SU-DHL-6 (cell line): Measurements from ENCODE around the gene RPS26.
A peak's percentile ranks its signal among the peaks of the same experiment; 100 is the strongest.

ENCODE experiments used
- H2AFZ ChIP-seq: fragments of 200-600 bp; sonication (generic); 2 replicates; pipeline ENCODE4 v1.6.1; 2014; ENCODE audit warnings: low read depth, mild to moderate bottlenecking, moderate library complexity, mixed read lengths, antibody characterized with exemption, low read length; ENCODE audit not compliant: severe bottlenecking
- H3F3A ChIP-seq: fragments of 200-600 bp; shearing (Covaris generic); 2 replicates; pipeline ENCODE4 v1.6.0; 2016; ENCODE audit warnings: antibody characterized with exemption, mild to moderate bottlenecking; ENCODE audit not compliant: insufficient read depth
- H3K27ac ChIP-seq: fragments of 200-600 bp; sonication (generic); 2 replicates; pipeline ENCODE4 v1.5.1; 2016; ENCODE audit warnings: low read depth, mild to moderate bottlenecking, low read length, moderate library complexity, mixed read lengths
- H3K27me3 ChIP-seq: fragments of 200-600 bp; sonication (generic), shearing (Covaris generic); 2 replicates; pipeline ENCODE4 v1.6.0; 2014; ENCODE audit warnings: mild to moderate bottlenecking, low read length
- H3K36me3 ChIP-seq: fragments of 200-600 bp; sonication (generic); 2 replicates; pipeline ENCODE4 v1.6.1; 2014; ENCODE audit warnings: mild to moderate bottlenecking, low read length, mixed read lengths
- H3K4me2 ChIP-seq: fragments of 300-600, 200-600 bp; shearing (Covaris generic), sonication (generic); 2 replicates; pipeline ENCODE4 v1.6.0; 2014; ENCODE audit warnings: low read length, low read depth, mild to moderate bottlenecking; ENCODE audit not compliant: poor library complexity, severe bottlenecking
- H3K4me3 ChIP-seq: fragments of 200-600 bp; sonication (generic); 2 replicates; pipeline ENCODE4 v1.5.1; 2014; ENCODE audit warnings: antibody characterized with exemption, low read length, mild to moderate bottlenecking, mixed read lengths; ENCODE audit not compliant: insufficient read depth, poor library complexity, severe bottlenecking
- H3K79me2 ChIP-seq: fragments of 200-600 bp; sonication (generic); 2 replicates; pipeline ENCODE4 v1.6.1; 2014; ENCODE audit warnings: mild to moderate bottlenecking, low read length, moderate library complexity; ENCODE audit not compliant: insufficient read depth
- H3K9ac ChIP-seq: fragments of 200-600 bp; sonication (generic); 2 replicates; pipeline ENCODE4 v1.7.0; 2014; ENCODE audit warnings: mild to moderate bottlenecking, low read length
- H3K9me2 ChIP-seq: fragments of 200-600 bp; sonication (generic); replicated peaks from 2 replicates; pipeline ENCODE4 v1.6.1; 2014; ENCODE audit warnings: low read length; ENCODE audit not compliant: insufficient read depth
- H3K9me3 ChIP-seq: fragments of 200-600 bp; sonication (generic); 2 replicates; pipeline ENCODE4 v1.6.1; 2014; ENCODE audit warnings: low read length, mixed read lengths; ENCODE audit not compliant: insufficient read depth
- H4K20me1 ChIP-seq: fragments of 200-600 bp; sonication (generic); 2 replicates; pipeline ENCODE4 v1.6.1; 2014; ENCODE audit warnings: low read depth, mild to moderate bottlenecking, antibody characterized with exemption, low read length, moderate library complexity, mixed read lengths
- EZH2phosphoT487 ChIP-seq: fragments of 200-600 bp; sonication (generic), shearing (Covaris generic); conservative IDR thresholded peaks from 2 replicates; pipeline ENCODE4 v1.6.1; 2018; ENCODE audit warnings: mild to moderate bottlenecking, antibody characterized with exemption, low read length, moderate library complexity, mixed read lengths
- TF ChIP-seq, protein P1 (sequence below): fragments of 200-600 bp; sonication (generic); IDR thresholded peaks from one replicate; pipeline ENCODE4 v1.5.1; 2017; ENCODE audit warnings: antibody characterized with exemption, mild to moderate bottlenecking, low read length, moderate library complexity; ENCODE audit not compliant: insufficient read depth, poor library complexity, severe bottlenecking

The RPS26 gene

DNA sequence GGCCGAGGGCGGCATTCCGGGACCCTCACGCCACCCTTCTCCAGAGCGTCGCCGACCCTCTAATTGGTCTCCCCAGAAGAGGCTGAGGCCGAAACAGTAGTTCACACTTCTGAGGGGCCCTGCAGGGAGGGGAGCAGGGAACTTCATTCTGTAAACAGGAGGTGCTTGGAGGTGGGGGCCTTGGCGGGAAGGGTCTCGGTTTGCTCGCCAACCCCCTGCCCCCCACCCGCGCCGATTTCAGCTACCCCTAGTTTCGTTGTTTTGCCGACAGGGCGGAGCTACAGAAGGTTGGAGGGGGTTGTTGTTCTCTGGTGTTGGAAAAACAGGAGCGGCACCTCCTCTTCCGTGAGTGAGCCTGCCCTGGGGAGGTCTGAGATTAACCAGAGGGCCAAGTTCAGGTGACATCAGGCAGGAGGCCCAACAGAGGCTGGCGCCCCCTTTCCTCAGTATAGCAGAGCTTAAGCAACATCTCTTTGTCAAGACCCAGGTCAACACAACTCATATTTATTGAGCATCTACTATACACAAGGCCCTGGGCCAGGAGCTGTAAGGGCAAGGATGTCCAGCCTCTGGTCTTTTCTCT lies 38.9 kb downstream of the RPS26 start:
- H3K4me3 ChIP-seq: no peak overlapping the region
- peak overlapping the region; percentile 95 for H2AFZ ChIP-seq
- no peaks in the 10 kb centered on the region for H3K27me3 ChIP-seq
- H4K20me1 ChIP-seq: no peaks in the 10 kb centered on the region
- H3F3A ChIP-seq: no peaks in the 10 kb centered on the region
- no peaks in the 10 kb centered on the region for H3K9me3 ChIP-seq
- H3K9ac ChIP-seq: peak overlapping the region; percentile 59
- H3K79me2 ChIP-seq: no peaks in the 10 kb centered on the region
- H3K36me3 ChIP-seq: no peaks in the 10 kb centered on the region
- H3K27ac ChIP-seq: no peak overlapping the region
- peak overlapping the region; percentile 95 for H3K4me2 ChIP-seq
- TF ChIP-seq, protein P1, sequence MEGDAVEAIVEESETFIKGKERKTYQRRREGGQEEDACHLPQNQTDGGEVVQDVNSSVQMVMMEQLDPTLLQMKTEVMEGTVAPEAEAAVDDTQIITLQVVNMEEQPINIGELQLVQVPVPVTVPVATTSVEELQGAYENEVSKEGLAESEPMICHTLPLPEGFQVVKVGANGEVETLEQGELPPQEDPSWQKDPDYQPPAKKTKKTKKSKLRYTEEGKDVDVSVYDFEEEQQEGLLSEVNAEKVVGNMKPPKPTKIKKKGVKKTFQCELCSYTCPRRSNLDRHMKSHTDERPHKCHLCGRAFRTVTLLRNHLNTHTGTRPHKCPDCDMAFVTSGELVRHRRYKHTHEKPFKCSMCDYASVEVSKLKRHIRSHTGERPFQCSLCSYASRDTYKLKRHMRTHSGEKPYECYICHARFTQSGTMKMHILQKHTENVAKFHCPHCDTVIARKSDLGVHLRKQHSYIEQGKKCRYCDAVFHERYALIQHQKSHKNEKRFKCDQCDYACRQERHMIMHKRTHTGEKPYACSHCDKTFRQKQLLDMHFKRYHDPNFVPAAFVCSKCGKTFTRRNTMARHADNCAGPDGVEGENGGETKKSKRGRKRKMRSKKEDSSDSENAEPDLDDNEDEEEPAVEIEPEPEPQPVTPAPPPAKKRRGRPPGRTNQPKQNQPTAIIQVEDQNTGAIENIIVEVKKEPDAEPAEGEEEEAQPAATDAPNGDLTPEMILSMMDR: no peak
- no peak for TF ChIP-seq EZH2phosphoT487
- no peaks in the 10 kb centered on the region for H3K9me2 ChIP-seq

- Histone ChIP-seq H3K4me3 (no peak overlapping the region), H3K9me3 (no peaks in the 10 kb centered on the region), H3K79me2 (no peaks in the 10 kb centered on the region), H4K20me1 (no peaks in the 10 kb centered on the region), H3K27me3 (no peaks in the 10 kb centered on the region), H3K9ac (no peak overlapping the region), H3K36me3 (no peaks in the 10 kb centered on the region), H3K9me2 (no peaks in the 10 kb centered on the region), H2AFZ (no peak overlapping the region), H3K27ac (no peak overlapping the region), H3F3A (no peaks in the 10 kb centered on the region), H3K4me2 (no peak overlapping the region)
- TF ChIP-seq, protein P1: no peak
- no peak for TF ChIP-seq EZH2phosphoT487
Observed at GRCh38 chr12:56081393-56082347, 40.0 kb downstream of the RPS26 start.

- TF ChIP-seq EZH2phosphoT487: no peak
- TF ChIP-seq, protein P1: no peak
Observed at GRCh38 chr12:56082382-56082781, 40.7 kb downstream of the RPS26 start.

More at GRCh38 chr12:56082382-56082781, 40.7 kb downstream of the RPS26 start:
- no peak overlapping the region for H3K4me2 ChIP-seq
- H3K9me3 ChIP-seq: no peaks in the 10 kb centered on the region
- H4K20me1 ChIP-seq: no peaks in the 10 kb centered on the region
- no peak overlapping the region for H2AFZ ChIP-seq
- H3K36me3 ChIP-seq: no peaks in the 10 kb centered on the region
- no peaks in the 10 kb centered on the region for H3K79me2 ChIP-seq
- no peaks in the 10 kb centered on the region for H3F3A ChIP-seq
- H3K27ac ChIP-seq: no peak overlapping the region
- H3K9me2 ChIP-seq: no peaks in the 10 kb centered on the region
- no peak overlapping the region for H3K4me3 ChIP-seq
- H3K9ac ChIP-seq: no peak overlapping the region
- no peaks in the 10 kb centered on the region for H3K27me3 ChIP-seq
